GM20431 (cell line): ENCODE data around the gene NXN.
"Not testable (repeated sequence)": the region's sequence is repeated elsewhere in the genome, so short reads cannot be mapped to it uniquely, and the experiment has no call there.

Experiments
- in situ Hi-C: fragments of 300-500 bp; cut with MseI, MboI; formaldehyde crosslinking; loops from one replicate; pipeline ENCODE4 v1.15.0; 2020; ENCODE audit warnings: low sequenced_read_pairs; ENCODE audit not compliant: unreplicated experiment

Gene NXN

DNA sequence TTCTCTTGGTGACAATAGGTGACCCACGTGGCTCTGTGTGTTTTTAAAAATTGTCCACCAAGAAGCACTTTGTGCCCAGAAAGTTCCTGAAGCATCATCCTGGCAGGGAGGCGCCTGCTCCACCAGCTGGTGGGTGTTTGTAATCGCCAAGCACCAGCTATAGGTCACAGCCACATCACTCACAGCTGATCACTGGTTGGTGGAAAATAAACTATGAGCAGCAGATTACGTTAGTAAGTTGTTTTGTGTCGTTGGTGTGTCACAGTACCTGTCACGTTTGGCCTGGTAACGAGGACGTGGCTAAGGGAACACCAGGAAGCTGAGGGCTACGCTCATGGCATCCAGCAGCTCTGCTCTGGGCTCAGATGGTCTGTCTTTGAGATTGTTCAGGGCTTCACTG is 187.3 kb downstream of the NXN start:
- in situ Hi-C loops, result loop anchor here (10.0 kb wide), 1 partner anchor 193 kb away; no protein-coding TSS in a partner anchor

DNA sequence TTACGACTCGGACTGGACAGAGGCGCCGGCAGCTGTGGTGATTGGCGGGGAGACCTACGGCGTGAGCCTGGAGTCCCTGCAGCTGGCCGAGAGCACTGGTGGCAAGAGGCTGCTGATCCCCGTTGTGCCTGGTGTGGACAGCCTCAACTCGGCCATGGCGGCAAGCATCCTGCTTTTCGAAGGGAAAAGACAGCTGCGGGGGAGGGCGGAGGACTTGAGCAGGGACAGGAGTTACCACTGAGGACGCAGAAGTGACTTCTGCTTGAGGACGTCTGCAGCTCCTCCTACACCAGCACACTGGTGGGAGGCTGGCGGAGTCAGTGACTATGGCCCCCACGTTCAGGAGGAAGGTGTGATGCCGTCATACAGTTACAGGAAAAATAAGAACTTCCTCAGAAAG is 187.7 kb downstream of the NXN start:
- in situ Hi-C loops, result loop anchor here (10.0 kb wide), 1 partner anchor 193 kb away; no protein-coding TSS in a partner anchor

DNA sequence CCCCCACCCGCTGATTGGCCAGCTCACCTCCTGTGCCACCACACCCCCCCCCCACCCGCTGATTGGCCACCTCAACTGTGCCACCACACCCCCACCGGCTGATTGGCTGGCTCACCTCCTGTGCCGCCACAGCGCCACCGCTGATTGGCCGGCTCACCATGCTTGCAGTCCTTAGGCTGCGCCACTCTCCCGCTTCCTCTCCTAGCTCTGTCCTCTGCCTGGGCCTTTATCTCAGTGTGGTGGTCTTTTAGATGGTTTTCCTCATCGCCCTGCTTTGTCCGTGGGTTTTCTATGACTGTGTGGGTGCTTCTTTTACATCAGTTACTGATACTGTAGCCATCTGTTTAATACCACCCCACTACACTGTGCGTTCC is 188.7 kb downstream of the NXN start:
- in situ Hi-C loops, result loop anchor here (10.0 kb wide), 1 partner anchor 194 kb away; no protein-coding TSS in a partner anchor

DNA sequence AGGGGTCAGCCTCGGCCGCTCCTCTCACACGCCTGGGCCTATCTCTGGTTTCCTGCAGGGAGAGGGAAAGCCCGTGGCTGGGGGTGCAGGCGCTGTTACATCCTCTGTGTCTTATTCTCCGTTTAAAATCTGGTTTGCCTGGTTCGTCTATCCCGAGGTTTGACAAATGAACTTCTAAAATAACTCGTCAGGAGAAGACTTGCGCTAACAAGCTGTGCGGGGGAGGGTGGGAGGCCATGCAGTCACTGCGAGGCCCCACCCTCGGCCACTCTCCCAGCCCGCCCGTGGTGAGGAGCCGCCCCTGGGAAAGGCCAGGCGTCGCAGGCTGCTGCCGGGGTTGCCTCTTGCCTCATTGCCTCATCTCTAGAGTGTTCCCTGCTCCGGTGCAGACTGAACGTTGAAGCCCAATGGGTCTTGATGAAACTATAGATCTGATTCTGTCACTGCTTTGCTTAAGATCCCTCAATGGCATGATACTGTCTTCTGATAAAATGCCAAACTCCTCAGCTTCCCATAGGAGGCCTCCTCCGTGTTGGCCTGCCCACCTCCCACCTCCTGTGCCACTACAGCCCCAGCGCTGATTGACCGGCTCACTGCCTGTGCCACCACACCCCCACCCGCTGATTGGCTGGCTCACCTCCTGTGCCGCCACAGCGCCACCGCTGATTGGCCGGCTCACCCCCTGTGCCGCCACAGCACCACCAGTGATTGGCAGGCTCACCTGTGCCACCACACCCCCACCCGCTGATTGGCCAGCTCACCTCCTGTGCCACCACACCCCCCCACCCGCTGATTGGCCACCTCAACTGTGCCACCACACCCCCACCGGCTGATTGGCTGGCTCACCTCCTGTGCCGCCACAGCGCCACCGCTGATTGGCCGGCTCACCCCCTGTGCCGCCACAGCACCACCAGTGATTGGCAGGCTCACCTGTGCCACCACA is 189.4 kb downstream of the NXN start:
- in situ Hi-C loops, result loop anchor here (10.0 kb wide), 1 partner anchor 195 kb away; no protein-coding TSS in a partner anchor

DNA sequence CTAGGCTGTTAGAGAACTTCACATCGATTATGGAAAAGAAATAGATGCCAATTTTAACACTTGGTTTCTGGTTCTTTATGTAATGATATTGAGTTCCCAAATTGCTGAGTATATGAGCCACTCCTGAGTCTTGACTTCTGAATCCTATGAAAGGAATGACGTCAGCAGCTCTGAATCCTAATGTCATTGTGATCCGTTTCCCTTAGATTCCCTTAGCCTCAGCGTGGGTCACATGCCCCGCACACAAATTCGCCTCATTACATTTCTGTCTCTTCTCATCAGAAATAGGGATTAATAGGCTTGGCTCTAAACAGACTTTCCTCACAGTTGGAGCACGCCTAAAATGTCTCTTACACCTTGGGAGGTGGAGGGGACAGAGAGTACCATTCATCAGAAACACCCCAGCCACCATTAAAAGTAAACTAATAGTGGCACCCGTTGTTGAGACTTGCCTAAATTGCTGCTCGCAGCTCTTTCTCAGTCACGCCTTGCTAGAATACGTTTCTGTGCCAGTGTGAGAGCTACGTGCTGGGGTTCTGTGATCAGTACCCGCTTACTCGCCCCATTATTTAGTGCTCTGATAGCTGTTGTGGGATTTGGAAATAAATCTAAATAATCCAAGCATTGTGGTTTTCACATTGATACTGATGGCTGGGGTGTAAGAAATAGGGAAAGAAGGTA is 190.3 kb downstream of the NXN start:
- in situ Hi-C loops, result no loop called here

DNA sequence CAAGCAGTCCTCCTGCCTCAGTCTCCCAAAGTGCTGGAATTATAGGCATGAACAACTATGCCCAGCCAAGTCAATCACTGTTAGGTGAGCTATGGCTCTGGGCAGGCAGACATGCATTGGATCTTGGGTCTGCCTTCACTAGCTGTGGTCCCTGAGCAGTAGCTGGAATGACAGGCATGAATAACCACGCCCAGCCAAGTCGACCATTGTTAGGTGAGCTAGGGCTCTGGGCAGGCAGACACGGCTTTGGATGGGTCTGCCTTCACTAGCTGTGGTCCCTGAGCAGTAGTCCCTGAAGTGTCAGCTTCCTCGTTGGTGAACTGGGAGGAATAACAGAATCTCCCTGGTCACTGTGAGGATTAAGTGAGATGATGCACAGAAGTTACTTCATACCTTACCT is 191.0 kb downstream of the NXN start:
- in situ Hi-C loops, result no loop called here

DNA sequence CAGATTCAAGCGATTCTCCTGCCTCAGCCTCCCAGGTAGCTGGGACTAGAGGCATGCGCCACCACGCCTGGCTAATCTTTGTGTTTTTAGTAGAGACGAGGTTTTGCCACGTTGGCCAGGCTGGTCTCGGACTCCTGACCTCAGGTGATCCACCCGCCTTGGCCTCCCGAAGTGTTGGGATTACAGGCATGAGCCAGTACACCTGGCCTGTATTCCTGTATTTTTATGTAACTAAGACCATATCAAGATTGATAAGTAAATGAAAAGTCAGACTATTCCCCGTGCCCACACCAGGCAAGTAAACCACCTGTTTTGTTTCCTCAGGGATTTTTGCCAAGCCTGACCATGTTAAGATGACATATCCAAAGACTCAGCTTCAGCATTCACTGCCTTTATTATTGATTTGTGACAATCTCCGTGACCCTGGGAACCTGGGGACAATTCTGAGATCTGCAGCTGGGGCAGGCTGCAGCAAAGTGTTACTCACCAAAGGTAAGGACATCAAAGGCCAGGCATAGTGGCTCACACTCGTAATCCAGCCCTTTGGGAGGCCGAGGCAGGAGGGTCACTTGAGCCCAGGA is 191.8 kb downstream of the NXN start:
- in situ Hi-C loops, result no loop called here

DNA sequence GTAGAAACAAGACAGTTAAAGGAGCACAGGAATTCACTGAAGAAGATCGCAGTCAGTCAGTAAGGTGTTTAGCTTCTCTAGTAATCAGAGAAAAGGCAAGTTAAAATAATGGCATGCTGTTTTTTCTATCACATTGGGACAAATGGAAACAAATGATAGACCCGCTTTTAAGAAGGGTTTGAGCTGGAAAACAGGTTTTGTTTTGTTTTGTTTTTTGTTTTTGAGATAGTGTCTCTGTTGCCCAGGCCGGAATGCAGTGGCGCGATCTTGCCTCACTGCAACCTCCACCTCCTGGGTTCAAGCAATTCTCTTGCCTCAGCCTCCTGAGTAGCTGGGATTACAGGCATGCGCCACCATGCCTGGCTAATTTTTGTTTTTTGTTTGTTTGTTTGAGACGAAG is 193.7 kb downstream of the NXN start:
- in situ Hi-C loops, result not testable (repeated sequence)

DNA sequence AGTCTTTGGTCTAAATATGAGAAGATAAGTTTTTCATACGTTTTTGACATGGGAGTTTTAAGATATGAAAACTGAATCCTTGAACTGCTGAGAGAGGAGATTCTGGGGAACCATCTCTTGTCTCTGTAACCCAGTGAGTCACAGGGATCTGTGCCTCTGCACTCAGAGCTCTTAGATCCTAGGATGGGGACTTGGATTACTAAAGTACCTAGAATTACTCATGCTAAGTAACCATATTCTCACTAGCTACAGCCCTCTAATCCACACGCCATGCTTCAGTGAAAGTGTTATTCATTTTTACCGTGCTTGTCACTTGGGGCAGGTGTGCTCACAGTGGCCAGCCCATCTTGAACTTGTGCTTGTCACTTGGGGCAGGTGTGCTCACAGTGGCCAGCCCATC is 195.4 kb downstream of the NXN start:
- in situ Hi-C loops, result no loop called here

DNA sequence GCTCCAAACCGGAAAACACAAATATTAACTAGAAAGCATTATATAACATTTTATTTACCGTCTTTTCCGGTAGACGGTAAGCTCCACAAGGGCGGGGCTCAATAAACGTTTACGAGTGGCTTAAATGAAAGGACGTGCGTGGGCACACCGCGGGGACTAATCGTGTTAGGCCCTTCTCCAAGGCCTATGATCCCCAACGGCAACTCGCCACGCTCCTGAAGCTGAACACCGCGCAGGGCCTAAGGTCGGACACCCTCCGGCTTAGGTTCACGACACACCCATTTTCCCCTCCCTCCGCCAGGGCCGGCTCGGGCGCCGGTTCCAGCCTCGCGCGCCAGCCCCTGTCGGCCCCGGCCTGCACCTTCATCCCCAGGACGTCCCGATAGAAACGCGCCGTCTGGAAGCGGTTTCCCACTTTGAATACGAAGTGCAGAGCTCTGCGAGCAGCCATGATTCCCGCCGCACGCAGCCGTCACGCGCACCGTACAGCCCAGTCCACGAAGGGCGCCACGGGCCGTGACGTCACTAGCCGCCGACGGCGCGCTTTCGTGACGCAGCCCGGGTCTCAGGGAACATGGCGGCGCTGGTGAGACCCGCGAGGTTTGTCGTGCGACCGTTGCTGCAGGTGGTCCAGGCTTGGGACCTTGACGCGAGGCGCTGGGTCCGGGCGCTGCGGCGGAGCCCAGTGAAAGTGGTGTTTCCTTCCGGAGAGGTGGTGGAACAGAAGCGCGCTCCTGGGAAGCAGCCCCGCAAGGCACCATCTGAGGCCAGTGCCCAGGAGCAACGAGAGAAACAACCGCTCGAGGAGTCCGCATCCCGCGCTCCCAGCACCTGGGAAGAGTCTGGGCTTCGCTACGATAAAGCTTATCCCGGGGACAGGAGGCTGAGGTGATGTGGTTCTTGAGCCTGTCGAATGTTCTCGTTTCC is 197.5 kb downstream of the NXN start, which contains the start of the genes GLOD4 and MRM3:
Gene GLOD4, minus strand, starts transcription at position 476 of the 927 bp plus-strand sequence. Its CDS starts 25 bp downstream, at position 451.
Gene MRM3, plus strand, starts transcription at position 549 of the 927 bp plus-strand sequence. Its CDS starts 26 bp downstream, at position 575.
- in situ Hi-C loops, result no loop called here

DNA sequence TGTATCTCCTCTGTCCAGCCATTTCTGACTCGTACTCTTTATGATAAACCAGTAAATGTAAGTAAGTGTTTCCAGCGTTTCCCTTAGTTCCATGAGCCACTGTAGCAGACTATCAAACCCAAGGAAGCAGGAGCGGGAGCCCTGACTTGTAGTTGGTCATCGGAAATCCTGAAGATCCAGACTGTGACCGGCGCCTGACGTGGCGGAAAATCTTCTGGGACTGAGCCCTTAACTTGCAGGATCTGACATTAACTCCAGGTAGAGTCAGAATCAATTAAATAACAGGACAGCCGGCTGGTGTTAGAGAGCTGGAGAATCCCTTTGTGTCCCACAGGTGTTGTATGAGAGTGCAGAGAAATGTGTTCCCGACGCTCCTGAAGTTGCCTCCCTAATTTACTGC is 201.5 kb downstream of the NXN start:
- in situ Hi-C loops, result no loop called here

DNA sequence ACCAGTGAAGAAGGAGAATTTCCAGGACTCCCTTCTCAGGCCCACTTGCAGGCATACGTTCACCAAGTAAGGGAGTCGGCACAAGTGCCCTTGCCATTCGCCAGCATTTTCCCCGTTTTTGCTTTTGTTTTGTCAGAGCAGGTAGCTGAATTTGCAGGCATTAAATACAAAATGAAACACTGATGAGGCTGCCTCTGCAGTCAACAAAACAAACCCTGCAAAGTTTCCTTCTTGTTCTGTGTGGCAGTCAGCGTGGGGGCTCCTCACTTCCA is 205.3 kb downstream of the NXN start:
- in situ Hi-C loops, result no loop called here

DNA sequence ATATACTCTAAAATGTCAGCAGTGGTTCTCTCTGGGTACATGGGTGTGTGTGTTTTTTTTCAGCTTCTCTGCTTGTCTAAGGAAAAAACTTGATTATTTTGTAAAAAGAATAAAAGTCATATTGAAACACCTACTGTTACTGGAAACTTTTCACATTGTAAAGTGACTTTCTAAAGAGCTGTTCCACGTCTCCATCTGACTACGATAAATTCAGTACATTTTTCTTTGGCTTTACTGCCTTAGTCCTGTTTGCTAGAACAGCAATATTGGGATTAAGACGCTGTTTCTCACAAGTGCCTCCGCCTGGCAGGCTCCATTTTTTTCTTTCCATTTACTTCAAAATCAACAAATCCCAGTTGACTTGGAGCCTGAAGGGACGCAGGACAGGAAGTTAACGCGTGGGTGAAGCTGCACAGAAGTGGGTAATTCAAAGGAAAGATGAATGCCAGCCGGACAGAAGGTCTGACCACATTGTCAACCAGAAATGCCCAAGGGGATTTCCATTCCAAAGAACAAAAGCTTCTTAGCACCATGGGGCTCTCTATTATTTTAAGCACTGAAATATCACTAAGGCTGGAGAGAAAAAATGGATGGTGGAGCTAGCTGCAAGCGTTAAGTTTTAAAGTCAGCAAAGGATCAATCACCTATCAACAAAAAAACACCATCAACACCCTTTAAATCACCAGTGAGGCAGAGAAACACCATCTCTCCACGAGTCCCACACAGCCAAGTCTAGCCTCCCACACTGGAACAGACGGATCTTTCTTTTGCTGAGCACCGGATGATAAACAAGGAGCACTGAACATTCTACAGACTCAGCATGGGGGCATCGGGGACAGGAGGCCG is 205.9 kb downstream of the NXN start:
- in situ Hi-C loops, result no loop called here

DNA sequence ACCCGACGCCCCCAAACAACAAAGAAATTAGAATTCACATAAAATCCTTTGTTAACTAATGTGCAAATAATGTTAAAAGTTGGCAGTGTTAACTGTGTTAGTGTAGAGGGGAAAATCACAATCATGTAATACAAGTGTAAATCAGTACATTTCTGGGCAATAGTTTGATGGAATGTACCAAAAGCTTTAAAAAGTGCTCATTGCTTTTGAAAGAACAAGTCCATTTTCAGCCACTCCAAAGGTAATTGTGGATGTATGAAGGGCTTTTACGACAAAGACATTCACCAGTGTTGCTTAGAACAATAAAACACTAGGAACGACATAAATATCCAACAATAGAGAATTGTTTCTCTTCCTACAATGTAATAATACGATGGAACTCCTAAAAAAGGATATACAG is 206.6 kb downstream of the NXN start:
- in situ Hi-C loops, result no loop called here

DNA sequence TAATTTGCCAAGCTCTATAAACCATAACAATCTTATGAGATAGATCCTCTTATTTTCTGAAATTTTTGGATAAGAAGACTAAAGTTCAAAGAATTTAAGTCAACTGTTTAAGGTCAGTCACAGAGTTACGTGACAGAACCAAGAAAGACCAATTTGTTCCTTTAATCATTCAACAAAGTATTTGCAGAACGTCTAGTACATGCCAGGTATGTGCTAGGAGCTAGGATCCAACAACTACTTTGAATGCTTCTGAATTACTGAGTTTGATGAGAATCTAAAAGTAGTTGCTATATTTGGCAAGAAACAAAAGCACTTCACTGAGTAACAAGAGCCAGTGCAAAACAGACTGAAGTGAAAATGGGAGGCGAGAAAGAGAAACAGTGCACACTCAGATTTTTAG is 212.5 kb downstream of the NXN start:
- in situ Hi-C loops, result no loop called here

DNA sequence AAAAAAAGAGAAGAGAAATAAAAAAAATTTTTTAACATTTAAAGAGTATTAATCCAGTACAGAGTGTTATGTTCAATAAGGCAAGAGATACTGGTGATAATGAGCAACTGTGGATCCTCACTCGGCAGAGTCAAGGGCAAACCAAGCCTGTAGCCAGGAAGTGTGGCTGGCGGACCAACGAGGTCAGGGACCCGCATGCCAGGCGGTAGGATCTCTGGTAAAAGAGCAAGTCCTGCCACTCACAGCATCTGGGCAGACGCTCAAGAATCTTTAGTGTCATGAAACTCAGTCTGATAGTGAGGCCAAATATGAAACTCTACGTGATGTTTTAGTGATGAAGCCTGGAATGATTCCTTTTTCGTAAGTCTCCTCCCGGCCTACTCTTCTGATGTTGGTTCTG is 219.2 kb downstream of the NXN start:
- in situ Hi-C loops, result no loop called here

DNA sequence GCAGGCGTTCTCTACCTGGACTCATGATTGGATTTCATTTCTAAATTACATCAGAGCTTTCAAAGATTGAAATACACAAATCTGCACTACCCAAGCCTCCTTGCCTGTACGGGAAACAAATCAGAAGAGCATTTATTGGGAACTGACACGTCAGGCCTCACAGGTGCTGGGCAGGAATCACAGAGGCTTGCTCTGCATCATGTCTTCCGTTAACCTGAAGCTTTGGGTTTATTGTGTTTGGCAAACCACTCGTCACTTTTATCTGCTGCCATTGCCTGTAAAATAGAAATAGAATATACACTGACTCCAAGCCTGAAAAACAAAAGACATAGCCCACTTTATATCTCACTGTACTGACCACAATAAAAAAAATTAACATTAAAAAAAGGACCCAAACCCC is 219.6 kb downstream of the NXN start:
- in situ Hi-C loops, result no loop called here

DNA sequence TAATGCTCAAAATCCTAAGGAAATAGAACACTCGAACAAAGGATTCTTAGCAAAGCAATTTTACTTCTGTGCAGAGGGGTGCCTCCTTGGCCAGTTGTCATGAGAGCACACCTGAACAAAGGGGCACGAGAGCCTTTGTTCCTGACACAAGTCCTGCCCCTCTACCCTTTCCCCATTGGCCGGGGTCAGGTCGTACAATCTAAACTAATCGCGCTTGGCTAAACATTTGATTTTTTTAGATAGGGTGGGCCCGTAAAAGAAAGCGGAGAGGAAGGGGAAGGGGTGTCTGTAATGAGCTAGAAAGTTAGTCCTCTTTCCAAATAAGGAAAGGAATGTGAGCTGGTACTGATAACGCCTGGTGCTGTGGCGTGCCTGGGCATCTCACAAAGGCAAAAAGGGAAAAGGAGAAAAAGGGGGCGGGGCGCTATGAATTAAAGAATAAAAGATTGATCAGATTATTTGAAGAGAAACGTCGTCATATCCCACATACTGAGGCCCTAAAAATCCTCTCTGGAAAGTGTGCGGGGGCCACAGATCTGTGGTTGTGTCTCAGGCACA is 223.5 kb downstream of the NXN start:
- in situ Hi-C loops, result not testable (repeated sequence)
